HG02970 (cell line): ENCODE data around the gene BTBD7.

Experiments
- ATAC-seq: cut with Tn5 transposase; IDR thresholded peaks from one replicate; pipeline ENCODE4 v1.9.1; 2021; ENCODE audit warnings: mild to moderate bottlenecking, moderate library complexity, moderate number of reproducible peaks; ENCODE audit not compliant: unreplicated experiment, low FRiP score

BTBD7 gene

DNA sequence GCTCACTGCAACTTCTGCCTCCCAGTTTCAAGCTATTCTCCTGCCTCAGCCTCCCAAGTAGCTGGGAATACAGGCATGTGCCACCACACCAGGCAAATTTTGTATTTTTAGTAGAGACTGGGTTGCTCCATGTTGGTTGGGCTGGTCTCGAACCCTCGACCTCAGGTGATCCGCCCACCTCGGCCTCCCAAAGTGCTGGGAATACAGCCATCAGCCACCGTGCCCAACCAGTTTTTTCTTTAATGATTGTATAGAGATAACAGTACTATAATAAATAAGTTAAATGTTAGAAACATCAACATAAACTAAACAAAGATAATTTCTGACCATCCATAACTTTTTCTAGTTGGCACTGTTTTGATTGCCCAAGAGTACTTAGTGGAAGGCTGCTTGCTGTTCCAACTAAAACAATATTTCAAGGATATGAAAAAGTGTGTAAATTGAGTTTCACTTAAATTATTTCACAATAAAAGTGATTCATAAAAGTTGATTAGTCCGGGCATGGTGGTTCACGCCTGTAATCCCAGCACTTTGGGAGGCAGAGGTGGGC lies 131.6 kb downstream of the BTBD7 start:
- ATAC-seq, result no peak

DNA sequence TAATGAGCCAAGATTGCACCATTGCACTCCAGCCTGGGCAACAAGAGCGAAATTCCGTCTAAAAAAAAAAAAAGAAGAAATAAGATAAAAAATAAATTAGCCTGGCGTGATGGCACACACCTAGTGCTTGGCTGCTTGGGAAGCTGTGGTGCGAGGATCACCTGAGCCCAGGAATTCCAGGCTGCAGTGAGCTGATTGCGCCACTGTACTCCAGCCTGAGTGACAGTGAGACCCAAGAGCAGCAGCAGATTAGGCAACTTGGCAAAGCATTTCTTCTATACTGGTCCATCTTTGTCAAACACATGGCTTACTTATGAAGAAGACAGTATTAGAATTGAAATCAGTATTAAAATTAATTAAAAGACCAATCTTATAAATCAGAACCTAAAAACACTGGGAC lies 132.3 kb downstream of the BTBD7 start:
- no peak for ATAC-seq

DNA sequence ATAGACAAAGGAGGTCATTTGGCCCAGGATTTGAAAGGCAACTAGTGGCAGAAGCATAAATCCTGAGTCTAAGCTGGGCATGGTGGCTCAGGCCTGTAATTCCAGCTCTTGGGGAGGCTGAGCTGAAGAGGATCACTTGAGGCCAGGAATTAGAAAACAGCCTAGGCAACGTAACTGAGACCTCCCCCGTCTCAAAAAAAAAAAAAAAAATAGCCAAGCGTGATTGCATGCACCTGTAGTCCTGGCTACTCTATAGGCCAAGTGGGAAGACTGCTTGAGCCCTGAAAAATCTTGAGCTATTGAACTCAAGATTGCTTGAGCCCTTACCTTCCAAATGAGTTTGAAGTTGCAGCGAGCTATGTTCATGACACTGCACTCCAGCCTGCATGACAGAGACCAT lies 133.8 kb downstream of the BTBD7 start:
- no peak for ATAC-seq

DNA sequence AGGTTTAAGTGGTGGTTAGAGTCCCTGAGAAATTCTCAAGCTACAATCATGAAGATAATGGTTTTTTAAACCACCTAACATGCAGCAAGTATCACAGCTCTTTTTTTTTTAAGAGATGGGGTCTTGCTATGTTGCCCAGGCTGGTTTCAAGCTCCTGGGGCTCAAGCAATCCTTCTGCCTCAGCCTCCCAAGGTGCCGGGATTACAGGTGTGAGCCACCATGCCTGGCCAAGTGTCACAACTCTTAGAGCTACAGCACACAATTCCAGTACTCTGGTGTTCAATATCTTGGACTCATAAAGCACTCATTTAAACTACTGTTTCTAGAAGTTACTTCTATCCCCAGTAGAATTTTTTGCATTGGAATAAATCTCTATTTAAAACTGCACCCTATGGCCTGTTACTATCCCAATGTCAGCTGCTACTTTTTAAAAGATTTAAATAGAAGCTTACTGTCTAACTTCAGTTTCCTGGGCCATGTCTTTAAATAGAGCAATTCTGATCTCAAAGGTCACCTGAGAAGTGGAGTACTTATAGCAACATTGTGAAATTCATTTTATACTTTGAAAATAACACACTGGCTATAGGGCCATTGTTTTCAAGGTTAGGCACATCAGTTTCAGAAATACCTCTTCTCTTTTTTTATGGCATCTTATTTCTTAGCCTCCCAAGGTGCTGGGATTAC lies 137.4 kb downstream of the BTBD7 start:
- ATAC-seq, result no peak
